GM10266 (cell line): ENCODE measurements around the gene AP1B1.
"Not testable (repeated sequence)": the region's sequence is repeated elsewhere in the genome, so short reads cannot be mapped to it uniquely, and the experiment has no call there.

ENCODE experiments used
- DNase-seq: peaks from one replicate; pipeline ENCODE4 v3.0.0; 2012; ENCODE audit errors: extremely low spot score
- TF ChIP-seq, protein P1 (sequence below): IDR thresholded peaks from 2 replicates; pipeline ENCODE4 v1.5.1; 2012; ENCODE audit warnings: mild to moderate bottlenecking, low read depth; ENCODE audit not compliant: control insufficient read depth, insufficient read depth; ENCODE audit errors: missing control alignments

AP1B1 gene

DNA sequence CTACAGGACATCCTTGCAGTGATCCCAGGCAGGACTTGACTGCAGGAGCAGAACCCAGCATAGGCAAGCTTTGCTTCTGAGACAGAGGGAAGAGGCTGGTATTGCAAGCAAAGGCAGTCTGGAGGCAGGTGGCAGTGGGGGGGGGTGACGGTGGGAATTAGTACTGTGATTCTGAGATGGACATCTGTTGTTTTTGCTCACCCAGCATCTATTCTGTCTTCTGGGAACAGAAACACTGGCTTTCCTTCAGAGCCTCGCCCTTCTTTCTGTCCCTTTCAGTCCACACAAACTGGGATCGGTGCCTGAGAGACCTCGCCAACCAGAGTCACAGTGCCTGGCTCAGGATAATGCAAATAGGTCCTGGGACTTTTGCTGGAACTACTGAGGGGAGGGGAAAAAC, 41.7 kb downstream of the AP1B1 start:
- TF ChIP-seq, protein P1, sequence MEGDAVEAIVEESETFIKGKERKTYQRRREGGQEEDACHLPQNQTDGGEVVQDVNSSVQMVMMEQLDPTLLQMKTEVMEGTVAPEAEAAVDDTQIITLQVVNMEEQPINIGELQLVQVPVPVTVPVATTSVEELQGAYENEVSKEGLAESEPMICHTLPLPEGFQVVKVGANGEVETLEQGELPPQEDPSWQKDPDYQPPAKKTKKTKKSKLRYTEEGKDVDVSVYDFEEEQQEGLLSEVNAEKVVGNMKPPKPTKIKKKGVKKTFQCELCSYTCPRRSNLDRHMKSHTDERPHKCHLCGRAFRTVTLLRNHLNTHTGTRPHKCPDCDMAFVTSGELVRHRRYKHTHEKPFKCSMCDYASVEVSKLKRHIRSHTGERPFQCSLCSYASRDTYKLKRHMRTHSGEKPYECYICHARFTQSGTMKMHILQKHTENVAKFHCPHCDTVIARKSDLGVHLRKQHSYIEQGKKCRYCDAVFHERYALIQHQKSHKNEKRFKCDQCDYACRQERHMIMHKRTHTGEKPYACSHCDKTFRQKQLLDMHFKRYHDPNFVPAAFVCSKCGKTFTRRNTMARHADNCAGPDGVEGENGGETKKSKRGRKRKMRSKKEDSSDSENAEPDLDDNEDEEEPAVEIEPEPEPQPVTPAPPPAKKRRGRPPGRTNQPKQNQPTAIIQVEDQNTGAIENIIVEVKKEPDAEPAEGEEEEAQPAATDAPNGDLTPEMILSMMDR, result no peak
- no peak for DNase-seq

DNA sequence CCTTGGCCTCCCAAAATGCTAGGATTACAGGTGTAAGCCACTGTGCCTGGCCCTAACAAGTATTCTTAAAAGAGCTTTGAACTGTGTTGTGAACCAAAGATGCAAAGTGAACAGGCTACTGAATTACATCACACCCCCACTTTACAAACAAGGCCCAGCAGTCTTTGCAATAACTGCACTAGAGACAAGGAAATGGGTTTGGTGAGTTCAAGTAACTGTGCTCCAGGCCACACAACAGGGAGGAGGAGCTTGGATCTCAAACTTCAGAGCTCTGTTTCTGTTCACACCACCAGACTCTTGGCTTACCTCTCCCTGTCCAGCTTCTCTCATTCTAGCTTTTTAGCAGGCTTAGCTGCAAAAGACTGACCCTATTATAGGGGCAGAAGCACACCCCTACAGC, 42.4 kb downstream of the AP1B1 start:
- TF ChIP-seq, protein P1, result no peak
- DNase-seq, result no peak

DNA sequence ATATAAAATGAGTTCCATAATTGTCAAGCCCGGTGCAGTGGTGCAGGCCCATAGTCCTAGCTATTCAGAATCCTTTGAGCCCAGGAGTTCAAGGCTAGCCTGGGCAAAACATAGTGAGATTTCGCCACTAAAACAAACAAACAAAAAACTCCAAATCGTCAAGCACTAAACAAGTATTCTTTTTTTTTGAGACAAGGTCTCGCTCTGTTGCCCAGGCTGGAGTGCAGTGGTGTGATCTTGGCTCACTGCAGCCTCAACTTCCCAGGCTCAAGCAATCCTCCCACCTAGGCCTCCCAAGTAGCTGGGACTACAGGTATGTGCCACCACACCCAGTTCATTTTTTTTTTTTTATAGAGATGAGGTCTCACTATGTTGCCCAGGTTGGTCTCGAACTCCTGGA, 43.5 kb downstream of the AP1B1 start:
- not testable (repeated sequence) for DNase-seq

DNA sequence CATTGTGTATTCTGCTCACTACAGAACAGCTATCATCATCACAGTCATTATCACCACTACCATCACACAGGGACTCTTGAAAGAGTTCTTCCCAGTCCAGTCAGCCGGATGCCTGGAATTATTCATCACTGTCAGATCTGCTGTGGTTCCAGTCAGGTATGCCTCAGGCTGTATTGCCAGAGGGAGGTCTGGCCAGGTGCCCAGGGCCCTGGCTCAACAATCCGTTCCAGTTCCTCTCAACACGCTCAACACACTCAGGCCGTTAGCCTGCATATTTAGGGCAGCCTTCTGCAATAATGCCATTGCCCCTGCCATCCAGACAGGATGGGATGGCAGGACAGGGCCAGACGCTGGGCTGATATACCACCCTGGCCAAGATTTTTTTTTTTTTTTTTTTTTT, 44.2 kb downstream of the AP1B1 start:
- no peak for DNase-seq
- TF ChIP-seq, protein P1, result no peak

DNA sequence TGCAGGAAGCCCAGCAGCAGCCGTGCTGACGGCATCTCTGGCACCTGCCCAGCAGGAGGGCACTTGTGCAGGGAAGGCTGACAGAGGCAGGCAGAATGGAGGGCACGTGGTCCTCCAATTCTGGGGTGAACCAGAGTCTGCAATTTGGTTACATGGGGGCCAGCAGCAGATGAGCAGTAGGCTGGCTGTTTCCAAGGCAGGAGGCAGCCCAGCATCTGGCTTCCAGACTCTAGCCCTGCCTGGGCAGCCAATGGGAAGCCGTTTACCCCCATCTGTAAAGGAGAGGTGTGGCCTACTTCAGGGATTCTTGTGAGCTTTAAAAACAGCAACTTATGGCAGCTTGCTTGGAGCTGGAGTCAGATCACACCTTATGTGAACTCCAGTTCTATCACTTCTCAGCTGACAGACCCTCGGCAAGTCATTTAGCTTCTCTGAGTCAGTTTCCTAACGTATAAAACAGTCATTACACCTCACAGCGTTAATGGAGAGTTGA, 45.0 kb downstream of the AP1B1 start:
- TF ChIP-seq, protein P1, result no peak
- no peak for DNase-seq

DNA sequence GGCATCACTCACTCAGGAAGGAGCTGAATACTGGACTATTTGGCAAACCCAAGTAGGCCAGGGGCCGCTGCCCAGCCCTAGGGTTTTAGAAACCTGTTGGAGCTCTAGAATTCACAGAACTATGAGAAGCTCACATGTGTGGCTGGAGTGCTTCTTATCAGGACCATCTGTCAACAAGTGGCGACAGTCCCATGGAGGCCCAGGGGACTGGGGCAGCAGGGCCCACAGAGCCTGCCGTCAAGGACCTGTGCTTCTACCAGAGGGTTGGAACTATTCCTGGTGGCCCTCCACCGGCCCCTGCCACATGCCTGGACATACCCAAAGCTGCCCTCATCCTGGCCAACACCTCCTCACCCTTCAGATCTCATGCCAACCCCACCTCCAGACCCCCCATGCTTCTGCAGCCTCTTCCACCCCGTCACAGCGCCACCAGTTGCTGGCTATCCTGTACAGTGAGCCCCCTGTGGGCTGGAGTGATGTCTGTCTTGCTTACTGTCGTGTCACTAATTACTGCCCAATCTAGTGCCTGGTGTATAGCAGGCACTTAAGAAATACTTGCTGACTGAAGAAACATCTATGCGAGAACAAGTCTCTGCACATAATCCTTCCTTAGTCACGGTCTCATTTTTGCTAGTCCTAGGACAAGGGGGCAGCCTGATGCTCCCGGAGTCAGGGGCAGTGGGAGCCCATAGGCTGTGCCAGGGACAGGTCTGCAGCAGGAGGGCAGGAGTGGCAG, 45.6 kb downstream of the AP1B1 start:
- DNase-seq, result no peak
- TF ChIP-seq, protein P1, result no peak

DNA sequence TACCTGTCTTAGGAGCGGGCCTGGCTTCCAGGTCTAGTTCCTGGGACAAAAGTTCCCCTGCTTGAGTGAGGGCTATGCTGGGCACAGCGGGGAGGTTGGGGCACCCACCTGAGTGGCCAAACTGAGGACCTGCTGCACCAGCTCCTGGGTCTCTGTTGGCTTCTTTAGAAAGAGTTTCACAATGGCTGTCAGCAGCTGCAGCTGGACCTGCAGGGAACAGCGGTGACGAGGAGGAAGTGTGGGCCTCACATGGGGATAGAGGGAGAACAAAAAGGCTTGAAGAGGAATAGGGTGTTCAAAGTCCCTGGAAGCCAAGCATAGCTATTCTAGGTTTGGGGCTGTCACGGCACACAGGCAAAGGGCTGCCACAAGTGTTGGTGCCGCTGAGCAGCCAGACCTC, 46.2 kb downstream of the AP1B1 start:
- TF ChIP-seq, protein P1, result no peak
- DNase-seq, result no peak

DNA sequence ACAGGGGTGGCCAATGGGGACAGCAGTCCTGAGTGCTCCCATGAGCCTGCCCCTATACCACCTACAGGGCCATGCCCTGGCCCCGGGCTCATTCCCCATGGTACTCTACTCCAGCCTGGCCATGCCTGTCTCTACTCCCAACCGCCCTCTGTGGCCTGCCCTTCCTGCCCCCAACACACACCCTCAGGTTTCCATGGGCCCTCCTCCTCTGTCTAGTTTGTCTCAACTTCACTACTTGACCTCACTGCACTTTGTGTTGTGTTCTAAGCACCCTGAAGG, 46.6 kb downstream of the AP1B1 start:
- TF ChIP-seq, protein P1, result no peak
- DNase-seq, result no peak
